HK-2 (cell line): ENCODE results near the gene CHCHD6.

Experiments
- DNase-seq: peaks from one replicate; pipeline ENCODE4 v3.0.0-alpha.2; 2018; ENCODE audit not compliant: unreplicated experiment

CHCHD6 gene

DNA sequence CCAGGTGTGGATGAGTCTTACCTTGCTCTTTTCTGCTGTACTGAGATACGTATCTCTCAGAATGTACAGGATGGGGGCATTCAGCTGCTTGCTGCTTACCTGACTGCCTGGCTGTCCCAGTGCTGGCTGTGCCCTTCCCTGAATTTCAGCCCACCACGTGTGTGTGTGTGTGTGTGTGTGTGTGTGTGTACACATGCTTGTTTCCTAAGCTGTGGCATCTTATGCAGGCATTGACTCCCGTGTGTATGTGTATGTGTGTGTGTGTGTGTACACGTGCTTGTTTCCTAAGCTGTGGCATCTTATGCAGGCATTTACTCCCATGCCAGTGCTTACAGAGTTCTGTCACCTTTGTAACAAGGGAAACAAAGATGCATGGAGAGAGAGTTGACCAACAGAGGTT is 218.4 kb downstream of the CHCHD6 start:
- no peak for DNase-seq

DNA sequence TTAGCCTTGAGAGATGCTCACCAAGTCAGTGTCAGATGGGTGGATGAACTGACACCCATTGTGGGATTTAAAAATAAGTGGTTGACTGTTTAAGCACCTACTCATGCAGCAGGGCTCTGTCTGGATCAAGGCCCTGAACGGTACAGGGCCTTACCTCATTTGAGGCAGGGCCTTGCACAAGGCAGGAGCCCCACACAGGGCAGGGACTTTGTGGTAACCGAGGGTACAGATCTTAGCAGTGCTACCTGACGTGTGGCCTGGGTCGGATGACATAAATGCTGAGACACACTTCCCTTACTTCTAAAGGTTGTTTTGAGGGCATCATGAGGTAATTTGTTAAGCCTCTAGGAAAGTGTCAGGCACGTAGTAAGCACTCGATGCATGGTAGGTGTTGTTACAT is 219.4 kb downstream of the CHCHD6 start:
- DNase-seq, result no peak

DNA sequence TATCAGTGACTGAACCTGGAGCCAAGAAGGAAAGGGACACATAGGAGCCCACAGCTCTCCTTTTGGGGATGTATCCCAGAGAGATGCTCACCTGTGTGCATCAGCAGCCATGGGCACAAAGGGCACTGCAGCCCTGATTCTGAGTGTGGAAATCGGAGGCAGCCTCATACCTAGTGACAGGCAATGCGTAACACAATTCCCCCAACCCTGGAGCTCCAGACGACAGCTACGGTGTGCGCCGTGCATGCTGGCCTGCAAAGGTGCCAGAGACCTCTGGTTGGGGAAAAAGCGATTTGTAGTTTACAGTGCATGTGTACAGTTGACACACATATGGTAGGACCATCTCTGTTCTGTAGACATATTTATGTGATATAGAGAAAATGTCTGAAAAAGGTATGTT is 219.9 kb downstream of the CHCHD6 start:
- no peak for DNase-seq

- no peak for DNase-seq
Observed at GRCh38 chr3:126924458-126924857, 220.4 kb downstream of the CHCHD6 start.

DNA sequence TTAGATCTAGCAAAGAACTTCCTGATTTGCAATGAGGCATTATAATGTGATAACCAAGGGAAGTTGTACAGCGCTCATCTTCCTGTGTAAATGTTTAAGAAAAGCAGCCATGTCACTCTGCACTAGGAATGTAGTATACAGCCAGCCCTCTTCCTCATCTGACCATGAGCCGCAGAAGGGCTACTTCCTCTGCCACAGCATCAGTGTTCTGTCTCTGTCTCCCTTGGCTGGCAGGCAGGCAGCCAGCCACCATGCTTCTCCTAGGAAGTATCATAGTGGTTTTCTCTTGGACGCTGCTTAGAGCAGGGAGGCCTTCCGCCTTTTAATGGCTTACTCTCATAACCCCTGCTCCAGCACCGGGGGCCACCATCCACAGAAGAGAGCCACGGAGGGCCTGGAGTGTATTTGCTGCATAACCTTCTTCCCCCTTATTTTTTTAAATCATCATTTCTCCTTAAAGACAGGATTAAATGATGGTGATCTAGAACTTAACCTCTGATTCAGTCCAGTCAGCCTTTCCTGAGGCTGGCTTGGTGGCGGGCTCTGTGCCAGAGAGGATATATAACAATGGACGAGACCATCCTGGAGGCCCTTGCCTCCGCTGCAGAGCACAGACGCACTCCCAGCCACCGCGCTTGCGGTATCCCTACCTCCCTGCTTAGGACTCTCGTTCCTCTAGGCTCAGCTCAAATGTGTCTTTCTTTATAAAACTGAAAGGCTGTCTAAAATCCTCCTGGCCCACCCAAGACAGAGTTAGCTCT is 221.6 kb downstream of the CHCHD6 start:
- DNase-seq, result no peak

DNA sequence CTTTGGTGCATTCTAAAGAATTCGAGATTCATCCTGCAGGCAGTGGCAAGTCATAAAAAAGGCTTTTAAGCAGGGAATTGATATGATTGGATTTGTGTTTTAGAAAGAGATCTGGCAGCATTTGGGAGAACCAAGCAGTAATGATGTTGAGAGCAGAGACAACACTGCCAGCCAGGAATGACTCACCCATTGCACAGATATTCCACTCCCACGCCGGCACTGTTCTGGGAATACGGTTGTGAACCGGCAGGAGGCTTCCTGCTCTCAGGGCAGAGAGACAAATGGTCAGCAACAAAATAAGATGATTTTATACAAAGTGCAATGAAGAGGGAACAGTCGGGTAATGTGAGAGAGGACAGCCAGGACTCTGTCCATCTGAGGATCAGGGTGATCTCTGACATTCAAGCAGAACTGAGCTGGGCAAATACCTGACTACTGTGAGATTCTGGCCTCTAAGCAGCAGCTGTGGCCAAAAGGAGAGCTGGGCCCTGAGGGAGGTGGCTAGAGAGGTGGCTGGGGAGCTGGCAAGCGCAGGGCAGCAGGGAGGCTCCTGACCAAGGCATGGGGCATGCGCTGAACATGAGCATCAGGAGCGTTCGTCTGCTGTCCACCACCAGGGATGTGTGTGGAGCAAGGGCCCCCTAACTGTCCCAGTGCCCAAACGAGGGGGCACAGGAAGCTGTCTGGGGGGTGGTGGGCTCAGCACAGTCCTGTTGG is 222.8 kb downstream of the CHCHD6 start:
- DNase-seq, result peak; percentile 49

GRCh38 chr3:126927401-126927750 is 223.3 kb downstream of the CHCHD6 start:
- no peak for DNase-seq

DNA sequence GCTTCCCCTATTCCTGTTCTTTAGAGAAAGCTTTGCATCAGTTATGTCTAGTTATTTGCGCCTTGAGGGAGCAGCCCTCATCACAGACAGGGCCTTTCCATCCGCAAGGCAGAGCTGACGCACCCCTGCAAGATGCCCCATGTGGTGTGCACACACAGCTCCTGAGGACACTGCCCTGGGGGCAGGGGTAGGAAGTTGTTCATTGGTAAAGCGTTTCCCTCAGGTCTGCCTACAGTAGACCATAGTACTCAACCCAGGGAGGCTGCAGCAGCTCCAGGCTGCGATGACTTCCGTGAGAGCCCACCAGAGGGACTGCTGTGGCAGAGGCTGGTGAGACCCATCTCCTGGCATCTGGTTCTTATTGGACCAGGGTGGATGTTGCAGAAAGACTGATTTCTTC is 223.8 kb downstream of the CHCHD6 start:
- no peak for DNase-seq

DNA sequence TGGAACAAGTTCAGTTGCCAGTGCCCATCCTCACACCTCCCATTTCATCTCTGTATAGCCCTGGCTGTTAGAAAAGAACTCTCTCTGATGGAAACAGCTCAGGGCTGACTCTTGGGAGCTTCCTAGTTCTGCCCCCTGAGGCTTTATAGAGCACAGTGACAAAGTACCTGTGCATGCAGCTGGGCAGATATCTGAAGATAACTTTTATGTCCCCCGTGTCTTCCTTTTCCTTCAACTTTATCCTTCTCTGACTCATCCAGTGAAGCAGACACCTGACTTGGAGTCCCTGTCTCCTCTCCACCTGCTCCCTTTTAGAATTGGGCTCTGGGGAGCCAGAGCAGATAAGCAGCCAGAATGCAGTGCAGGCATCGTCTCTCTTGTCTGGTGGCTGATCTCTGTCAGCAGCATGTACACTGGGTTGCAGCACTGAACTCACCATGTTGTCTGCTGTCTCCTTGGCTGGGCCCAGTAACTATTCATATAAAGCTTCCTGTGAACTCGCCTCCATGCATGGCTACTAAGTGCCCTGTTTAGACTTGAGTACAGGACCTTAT is 225.0 kb downstream of the CHCHD6 start:
- DNase-seq, result no peak

GRCh38 chr3:126930936-126931600 is 227.0 kb downstream of the CHCHD6 start:
- DNase-seq, result no peak

DNA sequence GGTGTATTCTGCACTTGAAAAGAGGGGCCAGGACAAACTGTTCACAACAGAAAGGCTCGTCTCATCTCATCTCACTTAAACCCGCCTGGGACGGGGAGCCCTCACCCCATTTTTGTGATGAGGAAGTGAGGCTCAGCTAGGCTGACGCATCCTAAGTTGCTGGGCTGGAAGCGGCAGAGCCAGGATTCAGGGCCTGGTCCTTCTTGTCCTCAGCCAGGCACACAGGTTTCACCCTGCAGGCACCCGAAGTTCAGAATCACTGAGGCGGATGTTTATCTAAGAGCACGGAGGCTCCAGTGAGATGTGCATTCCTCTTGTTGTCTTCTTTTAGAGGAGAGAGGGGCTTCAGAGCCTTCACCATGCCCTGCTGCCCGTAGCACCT is 227.8 kb downstream of the CHCHD6 start:
- DNase-seq, result no peak

- no peak for DNase-seq
Observed at GRCh38 chr3:126932188-126932931, 228.3 kb downstream of the CHCHD6 start.

- no peak for DNase-seq
Observed at GRCh38 chr3:126934031-126934531, 230.0 kb downstream of the CHCHD6 start.

DNA sequence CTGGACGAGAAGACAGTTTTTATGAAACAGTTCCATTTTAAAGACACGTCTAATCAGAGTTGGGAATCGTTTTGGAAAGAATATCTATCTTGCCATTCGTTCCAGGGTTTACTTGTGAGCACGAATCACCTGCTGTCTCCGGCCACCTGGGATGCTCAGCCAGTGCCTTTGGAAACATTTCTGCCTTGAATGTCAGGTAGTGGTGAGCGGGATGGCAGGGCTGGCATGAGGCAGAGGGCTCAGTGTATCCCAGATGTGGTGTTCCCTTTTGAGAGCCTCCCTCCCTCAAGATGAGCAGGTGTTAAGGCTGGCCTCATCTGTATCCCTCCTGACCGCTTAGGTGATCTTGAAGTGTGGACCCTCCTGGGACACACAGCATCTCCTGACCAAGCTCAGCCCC is 231.0 kb downstream of the CHCHD6 start:
- no peak for DNase-seq

DNA sequence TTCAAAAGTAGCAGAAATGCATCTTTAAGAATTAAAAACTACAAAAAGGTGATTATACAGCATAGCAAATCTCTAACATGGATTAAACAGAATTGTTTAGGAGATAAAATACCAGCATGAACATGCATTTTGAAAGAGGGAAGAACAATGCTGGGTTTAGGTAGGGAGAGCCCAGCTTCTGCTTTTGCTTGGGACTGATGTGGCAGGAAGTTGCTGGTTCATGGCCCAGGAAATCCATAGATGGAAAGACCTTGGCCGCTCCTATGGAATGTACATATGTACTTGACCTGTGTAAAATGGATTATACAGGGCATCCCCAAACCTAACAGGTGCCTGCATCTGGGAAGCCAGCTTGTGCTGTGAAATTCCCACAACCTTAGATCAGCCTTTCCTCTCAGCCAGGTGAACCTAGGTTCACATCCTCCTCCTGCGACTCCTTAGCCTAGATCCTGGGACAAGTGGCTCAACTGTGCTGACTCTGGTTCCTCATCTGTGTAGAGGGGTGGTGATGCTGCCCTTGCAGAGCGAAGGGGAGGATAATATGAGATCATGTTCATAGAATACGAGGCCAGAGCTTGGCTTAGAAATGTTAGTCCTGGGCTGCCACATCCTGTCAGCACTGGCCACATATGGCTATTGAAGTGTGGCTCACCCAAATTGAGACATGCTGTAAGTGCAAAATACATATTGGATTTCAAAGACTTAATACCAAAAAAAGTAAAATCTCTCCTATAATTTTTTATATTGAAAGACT is 231.9 kb downstream of the CHCHD6 start:
- DNase-seq, result no peak

GRCh38 chr3:126936853-126937425 is 232.9 kb downstream of the CHCHD6 start:
- no peak for DNase-seq

DNA sequence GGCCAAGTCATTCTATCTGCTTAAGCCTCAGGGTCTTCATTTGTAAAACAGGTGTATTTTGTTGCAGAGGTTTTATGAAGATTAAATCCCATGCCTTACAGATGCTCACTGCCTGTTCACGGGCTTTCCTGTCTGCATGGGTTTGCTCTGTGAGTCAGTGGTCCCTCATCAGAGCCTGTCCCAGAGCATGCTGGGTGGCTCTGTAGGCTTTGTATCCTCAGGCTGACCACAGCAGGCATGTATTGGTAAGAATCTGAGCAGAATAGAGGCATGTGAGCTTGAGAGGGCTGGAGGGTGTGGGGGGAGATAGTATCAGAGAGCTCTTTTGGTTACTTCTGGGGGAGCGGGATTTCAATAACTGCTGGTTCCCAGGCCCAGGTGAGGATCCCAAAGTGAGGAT is 233.5 kb downstream of the CHCHD6 start:
- DNase-seq, result no peak

DNA sequence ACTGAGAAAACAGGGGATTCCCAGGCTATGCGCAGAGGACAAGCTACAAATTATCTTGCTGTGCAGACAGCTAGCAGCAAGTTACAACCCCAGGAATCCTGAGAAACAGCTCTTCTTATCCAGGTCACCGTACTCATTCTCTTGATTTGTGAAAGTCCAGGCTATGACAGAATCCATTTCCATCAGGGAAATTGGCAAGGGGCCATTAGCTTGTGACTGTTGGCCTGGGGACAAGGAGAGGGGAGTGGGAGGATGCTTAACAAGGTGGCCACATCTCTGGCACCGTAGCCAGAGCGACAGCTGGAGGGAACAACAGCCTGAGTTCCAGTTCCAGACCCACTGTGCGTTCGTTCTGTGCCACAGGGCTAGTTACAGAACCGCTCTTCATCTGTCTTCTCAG is 233.9 kb downstream of the CHCHD6 start:
- no peak for DNase-seq

GRCh38 chr3:126938520-126939337 is 234.7 kb downstream of the CHCHD6 start:
- no peak for DNase-seq

DNA sequence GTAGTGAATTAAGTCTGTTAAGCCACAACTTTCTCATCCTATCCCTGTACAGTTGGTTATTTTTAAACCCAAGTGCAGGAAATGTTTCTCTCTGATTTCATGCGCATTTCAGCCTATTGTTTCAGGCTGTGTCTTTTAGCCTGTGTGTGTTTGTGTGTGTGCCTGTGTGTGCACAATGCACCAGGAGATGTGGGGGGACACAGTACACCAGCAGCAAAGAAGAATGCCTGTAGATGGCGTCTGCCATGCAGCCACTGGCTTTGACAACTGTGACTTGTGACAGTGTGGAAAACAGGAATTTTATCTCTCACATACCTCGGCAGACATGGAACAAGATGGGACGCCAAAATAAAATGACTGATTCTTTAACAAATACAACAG is 235.3 kb downstream of the CHCHD6 start:
- no peak for DNase-seq
